Measurements from ENCODE around the gene KCNIP2.

Gene KCNIP2

GRCh38 chr10:101829561-101830315 is 13.9 kb downstream of the KCNIP2 start:
- Histone ChIP-seq H3K9ac (ENCODE audit: low read depth in 1 of 2, low read length in 2 of 2) (peak overlapping the region in 1 of 2 donors; percentile 18), H3K4me1 (ENCODE audit: control insufficient read depth in 1 of 2, insufficient read depth in 2 of 2, low read length in 2 of 2) (peaks cover 15 to 23% of the 10 kb centered on the region in 2 donors), H3K4me3 (ENCODE audit: low read depth in 1 of 2, low read length in 2 of 2) (peak overlapping the region; percentile 65 to 77), H3K36me3 (ENCODE audit: control insufficient read depth in 1 of 2, insufficient read depth in 2 of 2, low read length in 2 of 2) (peaks cover 0 to 9% of the 10 kb centered on the region in 2 donors), H3K27ac (ENCODE audit: low read depth, low read length) (no peak overlapping the region), H3K27me3 (ENCODE audit: control insufficient read depth in 1 of 2, insufficient read depth in 2 of 2, low read length in 2 of 2) (no peaks in the 10 kb centered on the region), H3K9me3 (ENCODE audit: control insufficient read depth in 1 of 2, low read length in 2 of 2) (no peaks in the 10 kb centered on the region)

GRCh38 chr10:101828766-101829551 is 14.6 kb downstream of the KCNIP2 start:
- H3K36me3 ChIP-seq (ENCODE audit: control insufficient read depth in 1 of 2, insufficient read depth in 2 of 2, low read length in 2 of 2): peaks cover 0 to 9% of the 10 kb centered on the region in 2 donors
- H3K4me3 ChIP-seq (ENCODE audit: low read depth in 1 of 2, low read length in 2 of 2): no peak overlapping the region
- no peaks in the 10 kb centered on the region for H3K9me3 ChIP-seq (ENCODE audit: control insufficient read depth in 1 of 2, low read length in 2 of 2)
- H3K27ac ChIP-seq (ENCODE audit: low read depth, low read length): no peak overlapping the region
- no peaks in the 10 kb centered on the region for H3K27me3 ChIP-seq (ENCODE audit: control insufficient read depth in 1 of 2, insufficient read depth in 2 of 2, low read length in 2 of 2)
- no peak overlapping the region for H3K9ac ChIP-seq (ENCODE audit: low read depth in 1 of 2, low read length in 2 of 2)
- H3K4me1 ChIP-seq (ENCODE audit: control insufficient read depth in 1 of 2, insufficient read depth in 2 of 2, low read length in 2 of 2): peaks cover 15 to 20% of the 10 kb centered on the region in 2 donors

- H3K4me3 ChIP-seq (ENCODE audit: low read depth in 1 of 2, low read length in 2 of 2): no peak overlapping the region
- no peaks in the 10 kb centered on the region for H3K9me3 ChIP-seq (ENCODE audit: control insufficient read depth in 1 of 2, low read length in 2 of 2)
- no peak overlapping the region for H3K27ac ChIP-seq (ENCODE audit: low read depth, low read length)
- no peaks in the 10 kb centered on the region for H3K27me3 ChIP-seq (ENCODE audit: control insufficient read depth in 1 of 2, insufficient read depth in 2 of 2, low read length in 2 of 2)
- peaks cover 0 to 9% of the 10 kb centered on the region in 2 donors for H3K36me3 ChIP-seq (ENCODE audit: control insufficient read depth in 1 of 2, insufficient read depth in 2 of 2, low read length in 2 of 2)
- peaks cover 15 to 20% of the 10 kb centered on the region in 2 donors for H3K4me1 ChIP-seq (ENCODE audit: control insufficient read depth in 1 of 2, insufficient read depth in 2 of 2, low read length in 2 of 2)
- no peak overlapping the region for H3K9ac ChIP-seq (ENCODE audit: low read depth in 1 of 2, low read length in 2 of 2)
These were observed 15.5 kb downstream of the KCNIP2 start for GRCh38 chr10:101827919-101828600.

- no peaks in the 10 kb centered on the region for H3K9me3 ChIP-seq (ENCODE audit: control insufficient read depth in 1 of 2, low read length in 2 of 2)
These were observed 16.7 kb downstream of the KCNIP2 start for GRCh38 chr10:101826852-101827434.

GRCh38 chr10:101824736-101825135 is 18.9 kb downstream of the KCNIP2 start:
- H3K9ac ChIP-seq (ENCODE audit: low read depth in 1 of 2, low read length in 2 of 2): no peak overlapping the region
- peaks cover 0 to 9% of the 10 kb centered on the region in 2 donors for H3K36me3 ChIP-seq (ENCODE audit: control insufficient read depth in 1 of 2, insufficient read depth in 2 of 2, low read length in 2 of 2)
- H3K27ac ChIP-seq (ENCODE audit: low read depth, low read length): no peak overlapping the region
- no peak overlapping the region for H3K4me3 ChIP-seq (ENCODE audit: low read depth in 1 of 2, low read length in 2 of 2)
- no peaks in the 10 kb centered on the region for H3K27me3 ChIP-seq (ENCODE audit: control insufficient read depth in 1 of 2, insufficient read depth in 2 of 2, low read length in 2 of 2)
- H3K9me3 ChIP-seq (ENCODE audit: control insufficient read depth in 1 of 2, low read length in 2 of 2): no peaks in the 10 kb centered on the region
- H3K4me1 ChIP-seq (ENCODE audit: control insufficient read depth in 1 of 2, insufficient read depth in 2 of 2, low read length in 2 of 2): peaks cover 0 to 4% of the 10 kb centered on the region in 2 donors

More at GRCh38 chr10:101826852-101827434, 16.7 kb downstream of the KCNIP2 start:
- peaks cover 0 to 9% of the 10 kb centered on the region in 2 donors for H3K36me3 ChIP-seq (ENCODE audit: control insufficient read depth in 1 of 2, insufficient read depth in 2 of 2, low read length in 2 of 2)
- H3K9ac ChIP-seq (ENCODE audit: low read depth in 1 of 2, low read length in 2 of 2): no peak overlapping the region
- H3K4me1 ChIP-seq (ENCODE audit: control insufficient read depth in 1 of 2, insufficient read depth in 2 of 2, low read length in 2 of 2): peaks cover 15 to 20% of the 10 kb centered on the region in 2 donors
- H3K27me3 ChIP-seq (ENCODE audit: control insufficient read depth in 1 of 2, insufficient read depth in 2 of 2, low read length in 2 of 2): no peaks in the 10 kb centered on the region
- no peak overlapping the region for H3K4me3 ChIP-seq (ENCODE audit: low read depth in 1 of 2, low read length in 2 of 2)
- H3K27ac ChIP-seq (ENCODE audit: low read depth, low read length): no peak overlapping the region

GRCh38 chr10:101818872-101819633 is 24.5 kb downstream of the KCNIP2 start:
- Histone ChIP-seq H3K36me3 (ENCODE audit: control insufficient read depth in 1 of 2, insufficient read depth in 2 of 2, low read length in 2 of 2) (no peaks in the 10 kb centered on the region), H3K9ac (ENCODE audit: low read depth in 1 of 2, low read length in 2 of 2) (peak overlapping the region; percentile 63 to 93), H3K27me3 (ENCODE audit: control insufficient read depth in 1 of 2, insufficient read depth in 2 of 2, low read length in 2 of 2) (no peaks in the 10 kb centered on the region), H3K27ac (ENCODE audit: low read depth, low read length) (peak overlapping the region; percentile 80), H3K4me1 (ENCODE audit: control insufficient read depth in 1 of 2, insufficient read depth in 2 of 2, low read length in 2 of 2) (peaks cover 16 to 33% of the 10 kb centered on the region in 2 donors), H3K4me3 (ENCODE audit: low read depth in 1 of 2, low read length in 2 of 2) (peak overlapping the region; percentile 86 to 87), H3K9me3 (ENCODE audit: control insufficient read depth in 1 of 2, low read length in 2 of 2) (no peaks in the 10 kb centered on the region)

- Histone ChIP-seq H3K4me3 (ENCODE audit: low read depth in 1 of 2, low read length in 2 of 2) (peak within 1 kb of the TSS; percentile 86 to 87), H3K27me3 (ENCODE audit: control insufficient read depth in 1 of 2, insufficient read depth in 2 of 2, low read length in 2 of 2) (no peaks in the 10 kb centered on the region), H3K9ac (ENCODE audit: low read depth in 1 of 2, low read length in 2 of 2) (peak within 1 kb of the TSS; percentile 90 to 93), H3K9me3 (ENCODE audit: control insufficient read depth in 1 of 2, low read length in 2 of 2) (no peaks in the 10 kb centered on the region), H3K4me1 (ENCODE audit: control insufficient read depth in 1 of 2, insufficient read depth in 2 of 2, low read length in 2 of 2) (peaks cover 16 to 33% of the 10 kb centered on the region in 2 donors), H3K27ac (ENCODE audit: low read depth, low read length) (peak within 1 kb of the TSS; percentile 88), H3K36me3 (ENCODE audit: control insufficient read depth in 1 of 2, insufficient read depth in 2 of 2, low read length in 2 of 2) (no peaks in the 10 kb centered on the region)
These were observed 25.3 kb downstream of the KCNIP2 start, which contains the start of gene OGA for GRCh38 chr10:101818119-101818871. TSS of gene OGA (minus strand) at chr10:101818444. CDS start at chr10:101818022, 422 bp downstream.

- Histone ChIP-seq H3K4me1 (ENCODE audit: control insufficient read depth in 1 of 2, insufficient read depth in 2 of 2, low read length in 2 of 2) (peaks cover 16 to 33% of the 10 kb centered on the region in 2 donors), H3K27ac (ENCODE audit: low read depth, low read length) (peak overlapping the region; percentile 88), H3K4me3 (ENCODE audit: low read depth in 1 of 2, low read length in 2 of 2) (peak overlapping the region; percentile 86 to 87), H3K9ac (ENCODE audit: low read depth in 1 of 2, low read length in 2 of 2) (peak overlapping the region; percentile 90 to 93), H3K9me3 (ENCODE audit: control insufficient read depth in 1 of 2, low read length in 2 of 2) (no peaks in the 10 kb centered on the region), H3K27me3 (ENCODE audit: control insufficient read depth in 1 of 2, insufficient read depth in 2 of 2, low read length in 2 of 2) (no peaks in the 10 kb centered on the region), H3K36me3 (ENCODE audit: control insufficient read depth in 1 of 2, insufficient read depth in 2 of 2, low read length in 2 of 2) (peaks cover 5 to 7% of the 10 kb centered on the region in 2 donors)
These were observed 26.1 kb downstream of the KCNIP2 start for GRCh38 chr10:101817337-101818118.

All from duodenal mucosa (tissue), 2 donors.